Suprapubic skin (tissue), 4 donors: Measurements from ENCODE around the gene GADL1.
A peak's percentile ranks its signal among the peaks of the same experiment; 100 is the strongest.

ENCODE experiments used
- CTCF ChIP-seq, 2 donors: fragments of 200-600 bp in 1 of 2; fragments of 450-650 bp in 1 of 2; sonication (generic) in 1 of 2; IDR thresholded peaks; one replicate each; pipeline ENCODE4 v1.5.1; 2016 to 2019; ENCODE audit warnings: antibody characterized with exemption in 2 of 2, mild to moderate bottlenecking in 1 of 2, moderate library complexity in 1 of 2
- EP300 ChIP-seq: sonication (generic); formaldehyde crosslinking; IDR thresholded peaks from one replicate; pipeline ENCODE4 v1.6.1; 2017; ENCODE audit warnings: antibody characterized with exemption
- POLR2A ChIP-seq, 2 donors: fragments of 450-650 bp; IDR thresholded peaks; one replicate each; pipeline ENCODE4 v1.6.1; 2017; ENCODE audit warnings: antibody characterized with exemption in 2 of 2, mild to moderate bottlenecking in 2 of 2, moderate library complexity in 2 of 2
- POLR2AphosphoS5 ChIP-seq, 3 donors: sonication (generic); formaldehyde crosslinking; IDR thresholded peaks; one replicate each; pipeline ENCODE4 v1.6.1; 2017; ENCODE audit warnings: antibody characterized with exemption in 3 of 3

GRCh38 chr3:30768703-30769550 is 125.5 kb downstream of the GADL1 start:
- no peak for TF ChIP-seq EP300
- no peak for TF ChIP-seq POLR2A (IDR thresholded peaks at IDR 0.05)
- TF ChIP-seq CTCF (IDR thresholded peaks at IDR 0.05): peak; percentile 69 to 71
- TF ChIP-seq POLR2AphosphoS5 (IDR thresholded peaks at IDR 0.05): no peak
